PC-9 (cell line): Measurements from ENCODE around the gene TMPRSS12.

Experiments used
- EZH2 ChIP-seq: fragments of 200-600 bp; sonication (generic); IDR thresholded peaks from 2 replicates; pipeline ENCODE4 v1.8.0; 2017; ENCODE audit warnings: antibody characterized with exemption, low read depth
- TF ChIP-seq, protein P1 (sequence below): fragments of 200-600 bp; sonication (generic); conservative IDR thresholded peaks from 2 replicates; pipeline ENCODE4 v1.6.1; 2017; ENCODE audit warnings: mixed run types, antibody characterized with exemption, mild to moderate bottlenecking, moderate library complexity

DNA sequence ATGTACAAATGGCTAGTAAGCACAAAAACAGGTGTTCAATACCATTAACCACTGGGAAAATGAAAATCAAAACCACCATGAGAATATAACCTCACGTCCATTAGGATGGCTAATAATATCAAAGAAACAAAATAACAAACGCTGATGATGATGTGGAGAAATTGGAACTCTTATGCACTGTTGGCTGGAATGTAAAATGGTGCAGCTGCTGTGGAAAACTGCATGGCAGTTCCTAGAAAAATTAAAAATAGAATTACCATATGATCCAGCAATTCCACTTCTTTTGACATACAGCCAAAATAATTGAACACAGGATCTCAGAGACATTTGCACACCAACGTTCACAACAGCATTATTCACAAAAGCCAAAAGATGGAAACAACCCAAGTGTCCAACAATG lies 51.5 kb downstream of the TMPRSS12 start:
- TF ChIP-seq, protein P1, sequence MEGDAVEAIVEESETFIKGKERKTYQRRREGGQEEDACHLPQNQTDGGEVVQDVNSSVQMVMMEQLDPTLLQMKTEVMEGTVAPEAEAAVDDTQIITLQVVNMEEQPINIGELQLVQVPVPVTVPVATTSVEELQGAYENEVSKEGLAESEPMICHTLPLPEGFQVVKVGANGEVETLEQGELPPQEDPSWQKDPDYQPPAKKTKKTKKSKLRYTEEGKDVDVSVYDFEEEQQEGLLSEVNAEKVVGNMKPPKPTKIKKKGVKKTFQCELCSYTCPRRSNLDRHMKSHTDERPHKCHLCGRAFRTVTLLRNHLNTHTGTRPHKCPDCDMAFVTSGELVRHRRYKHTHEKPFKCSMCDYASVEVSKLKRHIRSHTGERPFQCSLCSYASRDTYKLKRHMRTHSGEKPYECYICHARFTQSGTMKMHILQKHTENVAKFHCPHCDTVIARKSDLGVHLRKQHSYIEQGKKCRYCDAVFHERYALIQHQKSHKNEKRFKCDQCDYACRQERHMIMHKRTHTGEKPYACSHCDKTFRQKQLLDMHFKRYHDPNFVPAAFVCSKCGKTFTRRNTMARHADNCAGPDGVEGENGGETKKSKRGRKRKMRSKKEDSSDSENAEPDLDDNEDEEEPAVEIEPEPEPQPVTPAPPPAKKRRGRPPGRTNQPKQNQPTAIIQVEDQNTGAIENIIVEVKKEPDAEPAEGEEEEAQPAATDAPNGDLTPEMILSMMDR, result no peak
- no peak for TF ChIP-seq EZH2
